PC-9 (cell line): ENCODE measurements around the gene HES3.

ENCODE experiments used
- CTCF ChIP-seq: fragments of 200-600 bp; sonication (generic); conservative IDR thresholded peaks from 2 replicates; pipeline ENCODE4 v1.6.1; 2017; ENCODE audit warnings: mixed run types, antibody characterized with exemption, mild to moderate bottlenecking, moderate library complexity
- EZH2 ChIP-seq: fragments of 200-600 bp; sonication (generic); IDR thresholded peaks from 2 replicates; pipeline ENCODE4 v1.8.0; 2017; ENCODE audit warnings: antibody characterized with exemption, low read depth

GRCh38 chr1:6287029-6287428 is 43.0 kb downstream of the HES3 start:
- TF ChIP-seq CTCF (no peak), EZH2 (no peak)
